ENCODE measurements around the gene CIROP.

The CIROP gene

DNA sequence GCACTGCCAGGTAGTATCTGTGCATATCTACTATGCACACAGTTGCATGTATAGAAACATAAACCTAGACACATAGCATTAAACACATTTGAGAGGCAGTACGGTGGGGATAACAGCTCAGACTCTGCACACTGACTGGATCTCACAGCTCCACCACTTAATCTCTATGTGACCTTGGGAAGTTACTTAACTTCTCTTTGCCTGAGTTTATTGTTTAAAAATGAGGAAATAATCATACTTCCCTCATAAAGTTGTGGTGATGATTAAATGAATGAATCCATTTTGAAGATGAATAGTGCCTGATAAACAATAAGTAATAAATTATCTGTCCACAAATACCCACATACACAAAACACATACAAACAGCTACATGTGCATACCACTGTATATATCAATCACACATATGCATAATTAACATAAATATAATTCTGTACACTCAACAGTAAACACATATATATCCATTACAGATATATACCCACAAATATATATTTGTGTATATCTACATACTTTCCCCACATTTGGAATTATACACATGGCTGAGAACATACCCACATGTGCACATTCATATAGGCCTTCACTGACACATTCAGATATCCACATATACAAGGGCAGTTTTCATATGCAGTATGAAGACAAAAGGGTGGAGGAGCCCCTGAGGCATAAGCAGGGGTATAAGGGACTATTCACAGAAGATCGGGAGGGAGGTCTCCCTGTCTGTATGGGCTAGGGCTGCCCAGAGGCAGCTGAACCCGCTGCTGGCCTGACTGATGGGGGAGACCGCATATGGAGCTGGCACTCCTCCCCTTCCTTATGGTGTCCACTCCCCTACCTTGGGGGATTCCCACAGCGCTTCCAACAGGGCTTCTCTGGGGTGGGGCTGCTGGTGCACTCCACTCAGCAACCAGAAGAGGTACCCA lies 53.4 kb downstream of the CIROP start:
- no peak for DNase-seq (ENCODE audit: low read depth in 2 of 2)
